Bronchial epithelial cell (primary cell): ENCODE data around the gene UPF1. TPM values are rescaled to one million over a fixed set of nuclear protein-coding genes. Genes with fewer than 3 reads are reported as not detected.

Source experiments
- DNase-seq: peaks from one replicate; pipeline ENCODE4 v3.0.0-alpha.2; 2010; ENCODE audit warnings: low read depth
- FAIRE-seq: peaks from 2 replicates; lab custom pipeline; 2011; peaks lifted over from hg19 to GRCh38; lab: Jason Lieb, UNC
- H3K27me3 ChIP-seq: 2 replicates; pipeline ENCODE4 v1.5.1; 2011; ENCODE audit warnings: low read length; ENCODE audit not compliant: control insufficient read depth, insufficient read depth
- H3K36me3 ChIP-seq: 2 replicates; pipeline ENCODE4 v1.5.1; 2011; ENCODE audit warnings: low read length; ENCODE audit not compliant: control insufficient read depth, insufficient read depth
- H3K4me3 ChIP-seq: 2 replicates; pipeline ENCODE4 v1.5.1; 2011; ENCODE audit warnings: mild to moderate bottlenecking, low read depth, low read length, control low read depth
- CTCF ChIP-seq: IDR thresholded peaks from 2 replicates; pipeline ENCODE4 v1.5.1; 2011; ENCODE audit warnings: mild to moderate bottlenecking, moderate library complexity, low read length, control low read depth, inconsistent platforms; ENCODE audit not compliant: insufficient read depth, severe bottlenecking
- total RNA-seq: library from RNA; depleted of rRNA; stranded (reverse); fragments of >200 nt; gene quantifications from 2 replicates; pipeline ENCODE4 v1.2.1, GENCODE V29; 2014

The UPF1 gene
- total RNA-seq, 1 donor from 2014 or later, result 82.9 TPM

GRCh38 chr19:18905058-18905456 is 73.3 kb downstream of the UPF1 start:
- H3K27me3 ChIP-seq, result no peaks in the 10 kb centered on the region
- H3K4me3 ChIP-seq, result no peak overlapping the region
- FAIRE-seq (no peak), DNase-seq (no peak)
- peaks cover 33% of the 10 kb centered on the region for H3K36me3 ChIP-seq
- no peak for TF ChIP-seq CTCF

GRCh38 chr19:18905513-18906236 is 73.9 kb downstream of the UPF1 start:
- no peak for TF ChIP-seq CTCF
- no peak for DNase-seq
- no peaks in the 10 kb centered on the region for H3K27me3 ChIP-seq
- no peak overlapping the region for H3K4me3 ChIP-seq
- no peak for FAIRE-seq
- H3K36me3 ChIP-seq, result peaks cover 34% of the 10 kb centered on the region

GRCh38 chr19:18906605-18907519 is 75.1 kb downstream of the UPF1 start:
- H3K27me3 ChIP-seq, result no peaks in the 10 kb centered on the region
- FAIRE-seq (no peak), DNase-seq (no peak)
- H3K4me3 ChIP-seq, result no peak overlapping the region
- no peak for TF ChIP-seq CTCF
- peaks cover 38% of the 10 kb centered on the region for H3K36me3 ChIP-seq

GRCh38 chr19:18908917-18909619 is 77.3 kb downstream of the UPF1 start:
- TF ChIP-seq CTCF, result no peak
- no peak for FAIRE-seq
- H3K36me3 ChIP-seq, result peaks cover 45% of the 10 kb centered on the region

GRCh38 chr19:18910010-18910409 is 78.3 kb downstream of the UPF1 start:
- Histone ChIP-seq H3K4me3 (no peak overlapping the region), H3K27me3 (no peaks in the 10 kb centered on the region), H3K36me3 (peaks cover 45% of the 10 kb centered on the region)
- no peak for DNase-seq
- no peak for TF ChIP-seq CTCF
- FAIRE-seq, result no peak

More at GRCh38 chr19:18908917-18909619, 77.3 kb downstream of the UPF1 start:
- Histone ChIP-seq H3K4me3 (no peak overlapping the region), H3K27me3 (no peaks in the 10 kb centered on the region)
- no peak for DNase-seq
